LNCaP clone FGC (cell line): ENCODE results near the gene RABGEF1.
"Not testable (repeated sequence)": the region's sequence is repeated elsewhere in the genome, so short reads cannot be mapped to it uniquely, and the experiment has no call there.

Source experiments
- DNase-seq: peaks from one replicate; pipeline ENCODE4 v3.0.0-alpha.2; 2011; ENCODE audit warnings: low read depth
- H3K4me3 ChIP-seq: 2 replicates; pipeline ENCODE4 v1.5.1; 2011; ENCODE audit warnings: mild to moderate bottlenecking, low read depth, low read length, control low read depth
- CTCF ChIP-seq: IDR thresholded peaks from 2 replicates; pipeline ENCODE4 v1.5.1; 2012; ENCODE audit warnings: mild to moderate bottlenecking; ENCODE audit not compliant: control insufficient read depth, insufficient read depth; ENCODE audit errors: extremely low read depth

RABGEF1 gene

GRCh38 chr7:66754541-66754940, 14.0 kb downstream of the RABGEF1 start:
- no peak overlapping the region for H3K4me3 ChIP-seq
- no peak for TF ChIP-seq CTCF
- DNase-seq, result no peak

GRCh38 chr7:66755059-66755458, 14.5 kb downstream of the RABGEF1 start:
- H3K4me3 ChIP-seq, DNase-seq: not testable (repeated sequence)

GRCh38 chr7:66756227-66756626, 15.7 kb downstream of the RABGEF1 start:
- DNase-seq, H3K4me3 ChIP-seq: not testable (repeated sequence)

DNA sequence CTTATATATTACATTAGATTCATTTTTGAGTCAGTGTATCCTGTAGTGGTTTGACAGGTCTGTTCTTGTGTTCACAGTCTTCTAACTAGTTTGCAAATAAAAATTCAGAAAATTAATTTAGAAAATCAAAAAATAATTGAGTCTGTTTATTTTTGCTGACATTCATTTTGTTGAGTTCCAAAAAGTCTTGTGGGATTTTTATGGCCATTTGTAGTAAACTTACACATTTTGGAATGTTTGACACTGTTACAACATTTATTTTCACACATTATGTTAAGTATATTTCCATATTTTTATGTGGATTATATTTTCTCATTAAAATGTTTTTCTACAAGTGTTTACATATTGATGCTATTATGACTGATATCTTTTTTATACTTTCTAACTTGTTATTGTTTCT, 16.4 kb downstream of the RABGEF1 start:
- H3K4me3 ChIP-seq, result no peak overlapping the region
- no peak for TF ChIP-seq CTCF
- no peak for DNase-seq

DNA sequence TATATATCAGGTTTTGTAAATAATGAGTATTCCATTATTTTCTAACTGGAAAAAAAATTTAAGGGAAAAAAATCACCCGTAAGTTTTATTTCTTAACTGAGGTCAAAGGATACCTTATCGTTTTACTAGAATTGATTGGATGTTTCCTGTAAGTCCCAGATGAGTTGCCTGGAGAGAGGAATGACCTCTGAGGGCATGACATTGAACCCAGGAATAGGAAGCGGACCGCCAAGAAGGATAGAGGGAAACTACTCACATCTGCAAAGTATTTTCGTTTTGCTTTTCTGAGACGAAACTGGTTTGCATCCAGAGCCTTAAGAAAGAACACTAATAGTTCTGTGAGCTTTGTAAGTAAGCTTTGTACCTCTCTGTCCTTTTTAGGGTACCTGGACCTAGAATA, 17.4 kb downstream of the RABGEF1 start:
- no peak for TF ChIP-seq CTCF
- DNase-seq, result no peak

DNA sequence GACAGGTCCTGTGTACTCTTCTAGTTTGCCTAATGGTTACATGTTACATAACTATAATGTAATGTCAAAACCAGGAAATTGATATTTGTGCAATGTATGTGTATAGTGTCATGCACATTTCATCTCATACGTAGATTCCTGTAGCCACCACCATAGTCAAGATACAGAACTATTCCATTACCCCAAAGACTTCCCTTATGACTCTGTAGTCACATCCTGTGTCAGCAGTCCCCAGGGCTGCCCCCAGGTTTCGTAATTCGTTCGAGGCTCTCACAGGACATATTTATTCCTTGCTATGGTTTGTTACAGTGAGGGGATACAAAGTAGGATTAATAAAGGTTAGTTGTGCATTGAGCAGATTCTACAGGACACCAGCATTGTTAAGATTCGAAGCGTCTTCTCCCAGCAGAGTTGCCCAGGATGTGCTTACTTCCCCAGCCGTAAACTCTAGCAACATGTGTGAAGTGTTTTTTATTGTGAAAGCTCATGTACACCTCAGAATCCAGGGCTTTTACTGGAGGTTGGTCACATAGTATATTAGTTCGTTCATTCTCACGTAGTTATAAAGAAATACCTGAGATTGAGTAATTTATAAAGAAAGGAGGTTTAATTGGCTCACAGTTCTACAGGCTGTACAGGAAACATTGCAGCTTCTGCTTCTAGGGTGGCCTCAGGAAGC, 18.6 kb downstream of the RABGEF1 start:
- no peak for TF ChIP-seq CTCF
- no peak overlapping the region for H3K4me3 ChIP-seq
- no peak for DNase-seq

More for the DNA sequence above, 17.4 kb downstream of the RABGEF1 start:
- H3K4me3 ChIP-seq, result no peak overlapping the region

- H3K4me3 ChIP-seq, DNase-seq: not testable (repeated sequence)
Measured at GRCh38 chr7:66763183-66763582, 22.6 kb downstream of the RABGEF1 start.

GRCh38 chr7:66763633-66764355, 23.3 kb downstream of the RABGEF1 start:
- DNase-seq, H3K4me3 ChIP-seq: not testable (repeated sequence)

DNA sequence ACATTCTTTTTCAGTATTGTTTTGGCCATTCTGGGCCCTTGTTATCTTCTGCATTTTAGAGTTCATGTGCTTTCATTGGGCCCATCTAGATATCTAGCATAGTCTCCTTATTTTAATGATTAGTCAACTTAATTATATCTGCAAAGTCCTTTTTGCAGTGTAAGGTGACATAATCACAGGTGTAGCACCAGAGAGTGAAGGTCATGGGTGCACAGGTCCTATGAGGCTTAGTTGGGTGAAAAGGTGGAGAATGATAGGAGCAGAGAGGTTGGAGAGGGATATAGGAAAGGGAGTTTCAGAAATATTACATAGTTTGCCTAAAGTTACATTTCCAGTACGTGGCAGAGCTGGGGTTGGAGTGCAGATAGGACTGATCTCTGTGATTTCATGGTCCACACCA, 24.4 kb downstream of the RABGEF1 start:
- H3K4me3 ChIP-seq, DNase-seq: not testable (repeated sequence)

GRCh38 chr7:66765322-66766025, 24.9 kb downstream of the RABGEF1 start:
- not testable (repeated sequence) for H3K4me3 ChIP-seq, DNase-seq
